ENCODE results near the gene CLCNKA. TPM values are rescaled to one million over a fixed set of nuclear protein-coding genes. Genes with fewer than 3 reads are reported as not detected.
"Not testable (repeated sequence)": the region's sequence is repeated elsewhere in the genome, so short reads cannot be mapped to it uniquely, and the experiment has no call there.

Gene CLCNKA
- total RNA-seq, 1 experiment from 2014 or later = 0.10 TPM

DNA sequence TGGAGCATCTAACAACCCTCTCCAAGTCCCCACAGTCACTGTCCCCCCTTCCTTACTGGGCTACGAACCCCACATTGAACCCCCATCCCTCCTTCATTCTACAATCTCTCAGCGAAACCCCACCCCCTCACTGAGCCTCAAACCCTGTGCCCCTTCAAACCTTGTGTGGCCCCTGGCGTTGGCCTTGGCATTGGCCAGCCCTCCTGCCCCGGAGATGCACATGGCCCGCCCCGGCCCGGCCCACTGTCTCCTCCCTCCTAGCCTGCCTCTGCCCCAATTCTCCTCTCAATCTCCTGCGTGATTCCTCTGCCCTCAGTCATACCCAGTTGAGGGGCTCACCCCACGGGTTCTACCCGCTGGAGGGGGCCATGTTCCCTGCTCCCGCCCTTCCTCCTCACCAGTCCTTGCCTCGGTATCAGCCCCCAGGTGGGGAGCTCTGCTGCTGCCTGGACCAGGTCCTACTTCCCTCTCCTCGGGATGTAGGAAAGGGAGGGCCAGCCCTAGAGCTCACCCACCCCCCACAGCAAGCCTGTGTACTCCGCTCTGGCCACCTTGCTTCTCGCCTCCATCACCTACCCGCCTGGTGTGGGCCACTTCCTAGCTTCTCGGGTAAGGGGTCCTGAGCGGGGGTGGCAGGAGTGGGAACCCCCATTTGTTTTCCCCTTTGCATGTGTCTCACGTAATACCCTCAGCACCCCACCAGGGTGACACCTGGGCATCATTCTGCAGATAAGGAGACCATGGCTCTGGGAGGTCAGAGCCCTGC, 6.6 kb downstream of the CLCNKA start:
- BruUV-seq (replicated peaks) = no TSS peak
- Histone ChIP-seq H4K20me1 (ENCODE audit: insufficient read depth) (no peaks in the 10 kb centered on the region), H2AFZ (ENCODE audit: low read depth, low read length, poor library complexity, severe bottlenecking) (no peak overlapping the region), H3K36me3 (ENCODE audit: control insufficient read depth in 1 of 2, insufficient read depth in 2 of 2, low read length in 2 of 2) (no peaks in the 10 kb centered on the region), H3K79me2 (ENCODE audit: insufficient read depth, low read length) (no peaks in the 10 kb centered on the region), H3K9me2 (ENCODE audit: insufficient read depth) (no peaks in the 10 kb centered on the region), H3K27me3 (ENCODE audit: insufficient read depth, low read length) (no peaks in the 10 kb centered on the region), H3K27ac (ENCODE audit: low read depth, low read length) (no peak overlapping the region), H3K4me3 (replicated peaks in 1 of 2; ENCODE audit: low read depth in 1 of 2, low read length in 2 of 2) (no peak overlapping the region), H3K4me1 (ENCODE audit: control insufficient read depth in 1 of 2, insufficient read depth in 2 of 2, low read length in 2 of 2) (peaks cover 2 to 18% of the 10 kb centered on the region in 2 experiments; a peak in 3 of 4 replicates), H3K4me2 (ENCODE audit: low read length) (no peak overlapping the region), H3K9me3 (ENCODE audit: control insufficient read depth in 1 of 2, insufficient read depth in 1 of 2, low read depth in 1 of 2, low read length in 2 of 2) (no peaks in the 10 kb centered on the region), H3K9ac (ENCODE audit: low read length) (no peak overlapping the region)
- no peak for TF ChIP-seq ELF1 (IDR thresholded peaks at IDR 0.05; ENCODE audit: borderline replicate concordance, low read depth)
- TF ChIP-seq POLR2A (IDR thresholded peaks at IDR 0.05; ENCODE audit: borderline replicate concordance, extremely low read depth, insufficient read depth, insufficient read length) = no peak
- TF ChIP-seq POLR2AphosphoS5 (IDR thresholded peaks at IDR 0.05; ENCODE audit: low read depth, low read length) = no peak
- no peak for TF ChIP-seq EZH2 (IDR thresholded peaks at IDR 0.05)
- TF ChIP-seq CBX3 (IDR thresholded peaks at IDR 0.05; ENCODE audit: low read depth) = no peak
- no peak for TF ChIP-seq FOSL1 (IDR thresholded peaks at IDR 0.05; ENCODE audit: low read depth)
- no peak for TF ChIP-seq ZNF274 (IDR thresholded peaks at IDR 0.05; ENCODE audit: low read depth, low read length)
- TF ChIP-seq JUND (IDR thresholded peaks at IDR 0.05) = no peak
- no peak for ATAC-seq
- ChIA-PET RAD21 (ENCODE audit: low non-redundant PET in 1 of 2, low total read pairs in 2 of 2, uncharacterized antibody in 2 of 2, unreplicated experiment in 2 of 2) (no interaction called here), POLR2A (no interaction called here), CTCF (no interaction called here)
- DNase-seq (ENCODE audit: low read depth, low spot score) = no peak
- intact Hi-C loops (cut with micrococcal nuclease) = no loop called here

DNA sequence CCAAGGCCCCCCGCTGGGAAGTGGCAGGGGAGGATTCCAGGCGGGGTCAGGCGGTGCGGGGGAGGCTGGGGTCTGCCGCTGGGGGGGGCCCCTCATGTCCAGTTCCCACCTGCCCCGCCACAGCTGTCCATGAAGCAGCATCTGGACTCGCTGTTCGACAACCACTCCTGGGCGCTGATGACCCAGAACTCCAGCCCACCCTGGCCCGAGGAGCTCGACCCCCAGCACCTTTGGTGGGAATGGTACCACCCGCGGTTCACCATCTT, 7.1 kb downstream of the CLCNKA start:
- H3K36me3 ChIP-seq (ENCODE audit: control insufficient read depth in 1 of 2, insufficient read depth in 2 of 2, low read length in 2 of 2); RAD21 ChIA-PET (ENCODE audit: low non-redundant PET in 1 of 2, low total read pairs in 2 of 2, uncharacterized antibody in 2 of 2, unreplicated experiment in 2 of 2); H3K9ac ChIP-seq (ENCODE audit: low read length); H3K79me2 ChIP-seq (ENCODE audit: insufficient read depth, low read length); H3K4me3 ChIP-seq (replicated peaks in 1 of 2; ENCODE audit: low read depth in 1 of 2, low read length in 2 of 2); DNase-seq (ENCODE audit: low read depth, low spot score); H4K20me1 ChIP-seq (ENCODE audit: insufficient read depth); H3K9me3 ChIP-seq (ENCODE audit: control insufficient read depth in 1 of 2, insufficient read depth in 1 of 2, low read depth in 1 of 2, low read length in 2 of 2); H3K27ac ChIP-seq (ENCODE audit: low read depth, low read length); intact Hi-C loops (cut with micrococcal nuclease); H2AFZ ChIP-seq (ENCODE audit: low read depth, low read length, poor library complexity, severe bottlenecking); POLR2A ChIA-PET; H3K9me2 ChIP-seq (ENCODE audit: insufficient read depth); BruUV-seq (replicated peaks); CTCF ChIA-PET; ATAC-seq; H3K27me3 ChIP-seq (ENCODE audit: insufficient read depth, low read length); H3K4me2 ChIP-seq (ENCODE audit: low read length): not testable (repeated sequence)
- H3K4me1 ChIP-seq (ENCODE audit: control insufficient read depth in 1 of 2, insufficient read depth in 2 of 2, low read length in 2 of 2) = peaks cover 2 to 18% of the 10 kb centered on the region in 2 experiments; a peak in 3 of 4 replicates
